ENCODE measurements around the gene GABRG3. TPM values are rescaled to one million over a fixed set of nuclear protein-coding genes. Genes with fewer than 3 reads are reported as not detected.

The GABRG3 gene
- total RNA-seq, 1 experiment from 2014 or later = 0.15 TPM

DNA sequence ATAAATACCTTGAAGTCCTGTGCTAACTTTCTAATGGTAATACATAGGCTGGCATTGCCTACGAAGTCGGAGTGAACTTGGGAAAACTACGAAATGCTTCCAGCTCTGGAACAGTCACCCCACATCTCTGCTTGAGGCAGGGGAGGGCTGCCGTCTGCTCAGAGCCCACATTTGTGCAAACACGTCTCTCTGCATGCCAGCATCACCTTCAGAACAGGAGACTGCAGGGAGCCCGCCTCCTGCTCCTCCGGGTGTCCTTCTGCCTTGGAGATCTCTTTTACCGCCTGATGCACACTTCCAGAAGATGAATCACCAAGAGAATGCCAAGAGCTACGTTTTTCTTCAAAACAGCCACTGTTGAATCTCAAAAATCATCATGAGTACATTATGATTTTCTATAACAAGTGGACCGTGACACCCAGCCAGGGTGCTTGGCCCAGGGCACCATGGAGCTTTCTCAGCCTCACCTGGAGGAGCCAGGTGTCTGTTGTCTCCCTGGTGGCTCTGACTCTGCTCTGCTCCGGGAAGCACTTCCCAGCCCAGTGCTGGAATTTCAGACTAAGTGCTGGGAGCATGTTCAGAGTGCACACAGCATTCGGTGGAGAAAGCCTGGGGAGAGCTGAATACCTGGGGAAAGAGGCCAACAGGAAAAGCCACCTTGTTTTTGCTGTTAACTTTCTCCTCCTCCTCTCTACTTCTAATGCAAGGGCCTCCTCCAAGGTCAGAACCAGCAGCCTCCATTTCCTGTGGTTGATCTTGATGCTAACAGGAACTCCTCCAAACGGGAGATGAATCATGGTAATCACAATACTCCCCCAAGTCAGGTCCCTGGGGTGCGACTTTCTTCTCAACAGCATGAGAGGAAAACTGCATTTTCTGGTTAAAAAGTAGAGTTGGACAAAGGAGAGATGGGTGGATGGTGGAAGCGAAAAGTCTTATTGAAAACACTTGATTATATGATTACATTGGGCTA, 467.7 kb downstream of the GABRG3 start:
- Histone ChIP-seq H3K23ac (ENCODE audit: insufficient read length, low read depth, low read length) (no peak overlapping the region), H4K5ac (ENCODE audit: insufficient read length, low read depth, low read length) (no peak overlapping the region), H3K4me2 (ENCODE audit: insufficient read depth, insufficient read length, low read length) (no peak overlapping the region), H3K9ac (ENCODE audit: extremely low read depth, insufficient read length, low read length) (no peak overlapping the region), H2AFZ (ENCODE audit: low read length) (no peak overlapping the region), H2BK15ac (ENCODE audit: low read depth, low read length) (no peak overlapping the region), H2AK5ac (ENCODE audit: insufficient read length, low read length) (no peak overlapping the region), H4K8ac (replicated peaks; ENCODE audit: insufficient read length, low read depth, low read length) (no peak overlapping the region), H3K27ac (ENCODE audit: insufficient read length, low read depth, low read length) (no peak overlapping the region), H2BK20ac (ENCODE audit: low read depth, low read length, poor library complexity, severe bottlenecking) (no peak overlapping the region), H2BK120ac (ENCODE audit: low read depth, low read length, poor library complexity, severe bottlenecking) (no peak overlapping the region), H3K79me1 (ENCODE audit: insufficient read depth, low read depth, low read length, poor library complexity, severe bottlenecking) (no peaks in the 10 kb centered on the region), H3K23me2 (ENCODE audit: insufficient read length, low read depth, low read length, poor library complexity, severe bottlenecking) (no peaks in the 10 kb centered on the region), H3K18ac (ENCODE audit: insufficient read length, low read depth, low read length) (no peak overlapping the region), H3K14ac (ENCODE audit: insufficient read depth, low read length) (no peak overlapping the region), H3K4ac (ENCODE audit: low read depth, low read length) (no peak overlapping the region), H3K56ac (ENCODE audit: insufficient read length, low read depth, low read length) (no peak overlapping the region), H4K91ac (ENCODE audit: insufficient read length, low read depth, low read length) (no peak overlapping the region), H3T11ph (ENCODE audit: low read length) (no peak overlapping the region), H2BK5ac (ENCODE audit: insufficient read length, low read length) (no peak overlapping the region), H3K79me2 (ENCODE audit: insufficient read depth, low read length) (no peaks in the 10 kb centered on the region; the same call in 1 of the 2 replicates), H4K20me1 (ENCODE audit: control insufficient read depth, insufficient read depth, insufficient read length) (no peaks in the 10 kb centered on the region), H3K27me3 (ENCODE audit: insufficient read depth, low read length) (no peaks in the 10 kb centered on the region), H3K9me3 (ENCODE audit: control insufficient read depth, low read depth, low read length) (no peaks in the 10 kb centered on the region), H3K4me1 (ENCODE audit: insufficient read depth, low read length) (no peaks in the 10 kb centered on the region), H2BK12ac (ENCODE audit: insufficient read length, low read depth, low read length) (no peak overlapping the region)
- H3K36me3 Mint-ChIP-seq (ENCODE audit: insufficient read depth in 1 of 3, low read depth in 3 of 3) = peaks cover 0 to 9% (median 1%) of the 10 kb centered on the region in 3 experiments; a peak in 4 of 7 replicates
- TF ChIP-seq, protein P1, sequence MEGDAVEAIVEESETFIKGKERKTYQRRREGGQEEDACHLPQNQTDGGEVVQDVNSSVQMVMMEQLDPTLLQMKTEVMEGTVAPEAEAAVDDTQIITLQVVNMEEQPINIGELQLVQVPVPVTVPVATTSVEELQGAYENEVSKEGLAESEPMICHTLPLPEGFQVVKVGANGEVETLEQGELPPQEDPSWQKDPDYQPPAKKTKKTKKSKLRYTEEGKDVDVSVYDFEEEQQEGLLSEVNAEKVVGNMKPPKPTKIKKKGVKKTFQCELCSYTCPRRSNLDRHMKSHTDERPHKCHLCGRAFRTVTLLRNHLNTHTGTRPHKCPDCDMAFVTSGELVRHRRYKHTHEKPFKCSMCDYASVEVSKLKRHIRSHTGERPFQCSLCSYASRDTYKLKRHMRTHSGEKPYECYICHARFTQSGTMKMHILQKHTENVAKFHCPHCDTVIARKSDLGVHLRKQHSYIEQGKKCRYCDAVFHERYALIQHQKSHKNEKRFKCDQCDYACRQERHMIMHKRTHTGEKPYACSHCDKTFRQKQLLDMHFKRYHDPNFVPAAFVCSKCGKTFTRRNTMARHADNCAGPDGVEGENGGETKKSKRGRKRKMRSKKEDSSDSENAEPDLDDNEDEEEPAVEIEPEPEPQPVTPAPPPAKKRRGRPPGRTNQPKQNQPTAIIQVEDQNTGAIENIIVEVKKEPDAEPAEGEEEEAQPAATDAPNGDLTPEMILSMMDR (conservative IDR thresholded peaks at IDR 0.05) = no peak
- peaks cover 0 to 10% of the 10 kb centered on the region in 2 experiments; a peak in 4 of 5 replicates for H3K9me3 Mint-ChIP-seq
- no peaks in the 10 kb centered on the region; the same call in 1 of the 2 replicates for H3K27me3 Mint-ChIP-seq (ENCODE audit: low read depth)
- H3K27ac Mint-ChIP-seq = no peak overlapping the region
- DNase-seq = no peak
- no peak overlapping the region for H3K4me3 Mint-ChIP-seq
- no CpG with 5 or more reads among the region's 15 CpGs for whole genome bisulfite sequencing (ENCODE audit: extremely low coverage, insufficient read length, low lambda C conversion rate)
- no peaks in the 10 kb centered on the region for H3K4me1 Mint-ChIP-seq
